ENCODE data around the gene TSHZ2. TPM values are rescaled to one million over a fixed set of nuclear protein-coding genes. Genes with fewer than 3 reads are reported as not detected.

The TSHZ2 gene
- total and polyA plus RNA-seq, 9 of the 15 experiments (the other 6 are each of a cell fraction or from before 2014, with no cell fraction given), result 0.03 to 0.20 (median 0.05) TPM; not detected in 4

DNA sequence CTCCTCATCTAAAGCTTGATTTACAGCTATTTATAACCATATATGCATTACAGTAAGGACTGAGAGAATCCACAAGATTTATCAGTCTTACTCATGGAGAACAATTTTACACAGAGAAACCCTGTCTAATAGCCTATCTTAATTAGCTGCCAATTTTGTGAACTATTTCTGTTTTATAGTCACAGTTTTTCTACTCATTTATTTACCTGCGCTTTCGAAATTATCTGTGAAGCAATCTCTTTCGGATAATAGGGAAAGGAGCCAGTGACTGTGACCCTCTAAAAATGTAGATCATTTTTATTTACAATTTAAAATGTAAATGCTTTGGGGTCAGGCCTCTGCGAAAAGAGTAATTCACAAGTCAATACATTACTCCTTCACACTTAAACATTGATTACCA lies 98.1 kb downstream of the TSHZ2 start:
- intact Hi-C loops (cut with micrococcal nuclease) (no loop called here), in situ Hi-C loops (cut with MboI) (no loop called here)
- Histone ChIP-seq H3K9ac (ENCODE audit: insufficient read depth in 1 of 2, low read depth in 2 of 2, low read length in 2 of 2) (no peak overlapping the region), H3K9me1 (ENCODE audit: control insufficient read depth, insufficient read depth, low read length) (no peaks in the 10 kb centered on the region), H3K4me1 (replicated peaks in 1 of 2; ENCODE audit: control insufficient read depth in 2 of 2, insufficient read depth in 2 of 2, low read length in 2 of 2) (no peaks in the 10 kb centered on the region), H3K36me3 (ENCODE audit: control insufficient read depth, insufficient read depth, low read length) (no peaks in the 10 kb centered on the region), H4K20me1 (replicated peaks; ENCODE audit: control insufficient read depth, insufficient read depth, low read length) (no peaks in the 10 kb centered on the region), H3K4me3 (no peak overlapping the region), H3K9me3 (replicated peaks; ENCODE audit: control insufficient read depth, insufficient read depth, low read depth, low read length) (no peaks in the 10 kb centered on the region), H3K27ac (ENCODE audit: extremely low read depth, low read depth, low read length) (no peak overlapping the region), H2AFZ (ENCODE audit: low read depth, low read length) (no peak overlapping the region), H3K27me3 (ENCODE audit: control insufficient read depth in 2 of 2, insufficient read depth in 2 of 2, low read length in 2 of 2) (peaks cover 8 to 30% of the 10 kb centered on the region in 2 experiments; a peak in 3 of 5 replicates), H3K79me2 (ENCODE audit: control insufficient read depth, insufficient read depth, low read length) (no peaks in the 10 kb centered on the region), H3K4me2 (ENCODE audit: insufficient read depth, low read length) (no peak overlapping the region)
- ATAC-seq (no peak), FAIRE-seq (no peak), DNase-seq (ENCODE audit: extremely low read depth in 1 of 4, low spot score in 3 of 4) (no peak)
- no peak for TF ChIP-seq GTF2F1 (IDR thresholded peaks at IDR 0.05; ENCODE audit: low read depth, low read length)
- ChIA-PET POLR2A (no interaction called here), CTCF (ENCODE audit: low intra/inter-chr PET ratio) (no interaction called here)
- BruUV-seq (replicated peaks), result no TSS peak
- 0% methylated on average over 4 of the region's 4 CpGs for WGBS (ENCODE audit: insufficient coverage, low coverage, missing lambda C conversion rate)

GRCh38 chr20:53070706-53071392 lies 98.7 kb downstream of the TSHZ2 start:
- Histone ChIP-seq H3K4me2 (ENCODE audit: insufficient read depth, low read length) (no peak overlapping the region), H3K27ac (ENCODE audit: extremely low read depth, low read depth, low read length) (no peak overlapping the region), H2AFZ (ENCODE audit: low read depth, low read length) (no peak overlapping the region), H3K27me3 (ENCODE audit: control insufficient read depth in 2 of 2, insufficient read depth in 2 of 2, low read length in 2 of 2) (peaks cover 8 to 27% of the 10 kb centered on the region in 2 experiments; a peak in 3 of 5 replicates), H3K4me1 (replicated peaks in 1 of 2; ENCODE audit: control insufficient read depth in 2 of 2, insufficient read depth in 2 of 2, low read length in 2 of 2) (no peaks in the 10 kb centered on the region), H3K36me3 (ENCODE audit: control insufficient read depth, insufficient read depth, low read length) (no peaks in the 10 kb centered on the region), H3K4me3 (no peak overlapping the region), H3K9me1 (ENCODE audit: control insufficient read depth, insufficient read depth, low read length) (no peaks in the 10 kb centered on the region), H3K9ac (ENCODE audit: insufficient read depth in 1 of 2, low read depth in 2 of 2, low read length in 2 of 2) (no peak overlapping the region), H4K20me1 (replicated peaks; ENCODE audit: control insufficient read depth, insufficient read depth, low read length) (no peaks in the 10 kb centered on the region), H3K9me3 (replicated peaks; ENCODE audit: control insufficient read depth, insufficient read depth, low read depth, low read length) (no peaks in the 10 kb centered on the region), H3K79me2 (ENCODE audit: control insufficient read depth, insufficient read depth, low read length) (no peaks in the 10 kb centered on the region)
- CTCF ChIA-PET (ENCODE audit: low intra/inter-chr PET ratio), result no interaction called here
- POLR2A ChIA-PET, result interaction anchor here (0.7 to 1.2 kb wide), 2 partner anchors 8 to 22 kb away, joined by 3 to 4 read pairs; no protein-coding TSS in a partner anchor
- no TSS peak for BruUV-seq (replicated peaks)
- FAIRE-seq (no peak), ATAC-seq (no peak), DNase-seq (ENCODE audit: extremely low read depth in 1 of 4, low spot score in 3 of 4) (no peak)
- 0% methylated on average over 7 of the region's 8 CpGs for WGBS (ENCODE audit: insufficient coverage, low coverage, missing lambda C conversion rate)
- in situ Hi-C loops (cut with MboI), result no loop called here
- intact Hi-C loops (cut with micrococcal nuclease), result no loop called here
- TF ChIP-seq MEIS2 (IDR thresholded peaks at IDR 0.05; ENCODE audit: partially characterized antibody), result no peak
- TF ChIP-seq SMAD4 (CRISPR knock-in tag; conservative IDR thresholded peaks at IDR 0.05), result no peak
- TF ChIP-seq, protein P1, sequence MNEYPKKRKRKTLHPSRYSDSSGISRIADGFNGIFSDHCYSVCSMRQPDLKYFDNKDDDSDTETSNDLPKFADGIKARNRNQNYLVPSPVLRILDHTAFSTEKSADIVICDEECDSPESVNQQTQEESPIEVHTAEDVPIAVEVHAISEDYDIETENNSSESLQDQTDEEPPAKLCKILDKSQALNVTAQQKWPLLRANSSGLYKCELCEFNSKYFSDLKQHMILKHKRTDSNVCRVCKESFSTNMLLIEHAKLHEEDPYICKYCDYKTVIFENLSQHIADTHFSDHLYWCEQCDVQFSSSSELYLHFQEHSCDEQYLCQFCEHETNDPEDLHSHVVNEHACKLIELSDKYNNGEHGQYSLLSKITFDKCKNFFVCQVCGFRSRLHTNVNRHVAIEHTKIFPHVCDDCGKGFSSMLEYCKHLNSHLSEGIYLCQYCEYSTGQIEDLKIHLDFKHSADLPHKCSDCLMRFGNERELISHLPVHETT (CRISPR knock-in tag; conservative IDR thresholded peaks at IDR 0.05 in 1 of 2, IDR thresholded peaks at IDR 0.05 in 1 of 2), result no peak
- TF ChIP-seq ZNF449 (CRISPR knock-in tag; IDR thresholded peaks at IDR 0.05), result no peak
- TF ChIP-seq USF1 (CRISPR knock-in tag; IDR thresholded peaks at IDR 0.05), result no peak
- TF ChIP-seq CBFA2T3 (IDR thresholded peaks at IDR 0.05), result no peak
- TF ChIP-seq SRSF1 (IDR thresholded peaks at IDR 0.05; ENCODE audit: low read depth, low read length), result no peak
- TF ChIP-seq SNIP1 (IDR thresholded peaks at IDR 0.05; ENCODE audit: low read depth), result no peak
- TF ChIP-seq RBFOX2 (IDR thresholded peaks at IDR 0.05; ENCODE audit: low read depth, low read length), result no peak
- TF ChIP-seq ZFP36 (IDR thresholded peaks at IDR 0.05; ENCODE audit: low read depth, low read length, partially characterized antibody), result no peak
- TF ChIP-seq MECOM (CRISPR knock-in tag; IDR thresholded peaks at IDR 0.05), result no peak
